ENCODE measurements around the gene ZNRF2. TPM values are rescaled to one million over a fixed set of nuclear protein-coding genes. Genes with fewer than 3 reads are reported as not detected.

ZNRF2 gene
- polyA plus RNA-seq, 1 donor (not counting 4 experiments of a cell fraction or from before 2014, with no cell fraction given), result 7.0 TPM

DNA sequence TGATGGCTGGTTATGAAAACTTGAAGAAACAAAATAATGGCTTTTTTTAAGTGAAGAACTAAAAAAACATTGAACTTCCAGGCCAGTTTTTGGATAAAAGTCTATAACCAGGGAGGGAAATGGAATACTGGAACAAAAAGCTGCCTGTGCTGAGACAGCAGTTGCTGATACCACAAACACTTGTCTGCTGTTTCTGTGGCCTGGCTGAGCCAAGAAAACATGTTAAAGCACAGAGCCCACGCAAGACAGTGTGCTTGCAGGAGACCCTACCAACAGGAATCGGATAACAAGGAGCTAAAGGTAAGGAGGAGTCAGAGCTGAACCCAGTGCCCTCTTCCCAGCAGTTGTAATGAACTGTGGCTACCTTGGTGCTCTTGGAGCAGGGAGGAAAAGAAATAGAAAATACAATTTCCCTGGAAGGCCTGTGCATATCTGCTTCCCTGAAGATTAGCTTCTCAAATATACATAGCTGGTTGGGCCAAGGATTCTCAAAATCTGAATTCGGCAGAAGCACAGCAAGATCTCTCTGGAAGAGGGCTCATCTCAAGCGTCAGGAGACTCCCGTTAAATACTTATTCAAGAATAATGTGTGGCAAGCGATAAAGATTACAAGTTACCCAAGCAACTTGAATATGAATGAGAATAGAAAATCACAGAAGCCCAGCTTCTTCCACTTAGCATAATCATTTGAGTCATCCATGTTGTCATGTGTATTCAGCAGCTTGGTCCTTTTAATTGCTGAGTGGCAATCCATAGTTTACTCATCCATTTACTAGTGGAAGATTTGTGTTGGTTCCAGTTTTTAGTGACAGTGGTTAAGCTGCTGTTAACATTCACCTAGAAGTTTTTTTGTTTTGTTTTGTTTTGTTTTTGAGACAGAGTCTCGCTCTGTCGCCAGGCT is 106.6 kb downstream of the ZNRF2 start:
- no peak for FAIRE-seq

DNA sequence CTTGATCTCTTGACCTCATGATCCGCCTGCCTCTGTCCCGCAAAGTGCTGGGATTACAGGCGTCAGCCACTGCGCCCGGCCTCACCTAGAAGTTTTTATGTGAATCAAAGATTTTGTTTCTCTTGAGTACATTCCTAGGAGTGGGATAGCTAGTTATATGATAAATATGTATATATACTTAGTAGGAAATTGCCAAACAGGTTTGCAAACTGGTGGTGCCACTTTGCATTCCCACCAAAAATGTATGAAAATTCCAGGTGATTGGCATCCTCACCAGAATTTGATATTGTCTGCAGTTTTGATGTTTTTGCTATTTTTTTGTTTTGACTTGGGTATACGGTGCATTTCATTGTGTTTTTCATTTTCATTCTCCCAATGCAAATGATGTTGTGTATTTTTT is 107.4 kb downstream of the ZNRF2 start:
- no peak for FAIRE-seq
- no peak for DNase-seq (ENCODE audit: low read depth, low spot score)
- Histone ChIP-seq H3K9me3 (ENCODE audit: control insufficient read depth, low read depth, low read length) (no peaks in the 10 kb centered on the region), H4K20me1 (ENCODE audit: control insufficient read depth, extremely low read depth, insufficient read depth, low read length) (no peaks in the 10 kb centered on the region), H3K36me3 (ENCODE audit: control insufficient read depth in 2 of 2, extremely low read depth in 1 of 2, insufficient read depth in 2 of 2, low read length in 2 of 2) (peaks cover 2 to 3% of the 10 kb centered on the region in 2 experiments), H3K79me2 (ENCODE audit: control insufficient read depth, insufficient read depth, low read length) (no peaks in the 10 kb centered on the region), H3K4me2 (ENCODE audit: control insufficient read depth, extremely low read depth, insufficient read depth, low read depth, low read length) (no peak overlapping the region), H3K27ac (ENCODE audit: control insufficient read depth, insufficient read depth, low read length) (no peak overlapping the region), H3K4me3 (ENCODE audit: control insufficient read depth in 2 of 3, extremely low read depth in 1 of 3, insufficient read depth in 2 of 3, low read depth in 1 of 3, low read length in 3 of 3) (no peak overlapping the region), H3K9ac (ENCODE audit: control insufficient read depth, extremely low read depth, insufficient read depth, low read length) (no peak overlapping the region), H3K9me1 (ENCODE audit: control insufficient read depth, extremely low read depth, insufficient read depth, low read length) (no peaks in the 10 kb centered on the region), H3K4me1 (ENCODE audit: control insufficient read depth, extremely low read depth, insufficient read depth, low read length) (no peaks in the 10 kb centered on the region), H3K27me3 (ENCODE audit: control insufficient read depth, extremely low read depth, insufficient read depth, low read length) (no peaks in the 10 kb centered on the region), H2AFZ (ENCODE audit: control insufficient read depth, low read length) (no peak overlapping the region)
- dilution Hi-C loops (cut with MboI; ENCODE audit: extremely low pct_ligation_motif_present, low sequenced_read_pairs), result no loop called here
- no peak for TF ChIP-seq EZH2 (IDR thresholded peaks at IDR 0.05; ENCODE audit: low read length)
- TF ChIP-seq, protein P1, sequence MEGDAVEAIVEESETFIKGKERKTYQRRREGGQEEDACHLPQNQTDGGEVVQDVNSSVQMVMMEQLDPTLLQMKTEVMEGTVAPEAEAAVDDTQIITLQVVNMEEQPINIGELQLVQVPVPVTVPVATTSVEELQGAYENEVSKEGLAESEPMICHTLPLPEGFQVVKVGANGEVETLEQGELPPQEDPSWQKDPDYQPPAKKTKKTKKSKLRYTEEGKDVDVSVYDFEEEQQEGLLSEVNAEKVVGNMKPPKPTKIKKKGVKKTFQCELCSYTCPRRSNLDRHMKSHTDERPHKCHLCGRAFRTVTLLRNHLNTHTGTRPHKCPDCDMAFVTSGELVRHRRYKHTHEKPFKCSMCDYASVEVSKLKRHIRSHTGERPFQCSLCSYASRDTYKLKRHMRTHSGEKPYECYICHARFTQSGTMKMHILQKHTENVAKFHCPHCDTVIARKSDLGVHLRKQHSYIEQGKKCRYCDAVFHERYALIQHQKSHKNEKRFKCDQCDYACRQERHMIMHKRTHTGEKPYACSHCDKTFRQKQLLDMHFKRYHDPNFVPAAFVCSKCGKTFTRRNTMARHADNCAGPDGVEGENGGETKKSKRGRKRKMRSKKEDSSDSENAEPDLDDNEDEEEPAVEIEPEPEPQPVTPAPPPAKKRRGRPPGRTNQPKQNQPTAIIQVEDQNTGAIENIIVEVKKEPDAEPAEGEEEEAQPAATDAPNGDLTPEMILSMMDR (optimal IDR thresholded peaks at IDR 0.05 in 1 of 3, IDR thresholded peaks at IDR 0.05 in 1 of 3, conservative IDR thresholded peaks at IDR 0.05 in 1 of 3; ENCODE audit: extremely low read depth in 1 of 3, insufficient read depth in 2 of 3, low read length in 3 of 3), result no peak

More for the DNA sequence above, 106.6 kb downstream of the ZNRF2 start:
- no peaks in the 10 kb centered on the region for H3K79me2 ChIP-seq (ENCODE audit: control insufficient read depth, insufficient read depth, low read length)
- no peaks in the 10 kb centered on the region for H3K27me3 ChIP-seq (ENCODE audit: control insufficient read depth, extremely low read depth, insufficient read depth, low read length)
- H3K4me3 ChIP-seq (ENCODE audit: control insufficient read depth in 2 of 3, extremely low read depth in 1 of 3, insufficient read depth in 2 of 3, low read depth in 1 of 3, low read length in 3 of 3), result no peak overlapping the region
- H3K4me1 ChIP-seq (ENCODE audit: control insufficient read depth, extremely low read depth, insufficient read depth, low read length), result no peaks in the 10 kb centered on the region
- peaks cover 2 to 3% of the 10 kb centered on the region in 2 experiments for H3K36me3 ChIP-seq (ENCODE audit: control insufficient read depth in 2 of 2, extremely low read depth in 1 of 2, insufficient read depth in 2 of 2, low read length in 2 of 2)
- H3K27ac ChIP-seq (ENCODE audit: control insufficient read depth, insufficient read depth, low read length), result no peak overlapping the region
- no peak overlapping the region for H2AFZ ChIP-seq (ENCODE audit: control insufficient read depth, low read length)
- no peaks in the 10 kb centered on the region for H4K20me1 ChIP-seq (ENCODE audit: control insufficient read depth, extremely low read depth, insufficient read depth, low read length)
- H3K9me3 ChIP-seq (ENCODE audit: control insufficient read depth, low read depth, low read length), result no peaks in the 10 kb centered on the region
- dilution Hi-C loops (cut with MboI; ENCODE audit: extremely low pct_ligation_motif_present, low sequenced_read_pairs), result no loop called here
- no peak for DNase-seq (ENCODE audit: low read depth, low spot score)
- H3K9ac ChIP-seq (ENCODE audit: control insufficient read depth, extremely low read depth, insufficient read depth, low read length), result no peak overlapping the region
- TF ChIP-seq EZH2 (IDR thresholded peaks at IDR 0.05; ENCODE audit: low read length), result no peak
- TF ChIP-seq, protein P1 (optimal IDR thresholded peaks at IDR 0.05 in 1 of 3, IDR thresholded peaks at IDR 0.05 in 1 of 3, conservative IDR thresholded peaks at IDR 0.05 in 1 of 3; ENCODE audit: extremely low read depth in 1 of 3, insufficient read depth in 2 of 3, low read length in 3 of 3), result no peak
- H3K4me2 ChIP-seq (ENCODE audit: control insufficient read depth, extremely low read depth, insufficient read depth, low read depth, low read length), result no peak overlapping the region
- no peaks in the 10 kb centered on the region for H3K9me1 ChIP-seq (ENCODE audit: control insufficient read depth, extremely low read depth, insufficient read depth, low read length)
